ENCODE results near the gene CNGB1.
A peak's percentile ranks its signal among the peaks of the same experiment; 100 is the strongest.
"Not testable (repeated sequence)": the region's sequence is repeated elsewhere in the genome, so short reads cannot be mapped to it uniquely, and the experiment has no call there.

CNGB1 gene

DNA sequence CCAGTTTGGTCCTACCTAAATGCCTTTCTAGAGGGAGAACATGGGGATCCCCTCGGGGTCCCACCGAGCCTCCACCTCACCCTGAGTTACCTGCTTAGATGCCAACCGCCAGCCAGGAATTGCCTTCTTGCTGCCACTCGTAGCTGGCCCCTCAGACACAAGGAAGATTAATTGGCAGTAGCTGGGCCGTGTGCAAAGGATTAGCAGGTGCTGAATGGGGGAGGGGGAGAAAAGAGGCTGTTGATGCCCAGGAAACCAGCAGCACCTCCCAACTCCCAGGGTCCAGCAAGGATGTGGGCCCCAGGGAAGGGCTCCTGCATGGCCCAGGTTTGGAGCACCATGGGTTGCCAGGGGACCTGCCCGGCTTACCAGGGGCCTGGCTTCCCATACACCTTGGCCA, at the start of gene CNGB1:
CNGB1 (minus strand) TSS at position 159 of the 400 bp plus-strand sequence. CDS start 3,842 bp downstream, outside the sequence.
- no peak for DNase-seq (ENCODE audit: low read depth in 2 of 2)

DNA sequence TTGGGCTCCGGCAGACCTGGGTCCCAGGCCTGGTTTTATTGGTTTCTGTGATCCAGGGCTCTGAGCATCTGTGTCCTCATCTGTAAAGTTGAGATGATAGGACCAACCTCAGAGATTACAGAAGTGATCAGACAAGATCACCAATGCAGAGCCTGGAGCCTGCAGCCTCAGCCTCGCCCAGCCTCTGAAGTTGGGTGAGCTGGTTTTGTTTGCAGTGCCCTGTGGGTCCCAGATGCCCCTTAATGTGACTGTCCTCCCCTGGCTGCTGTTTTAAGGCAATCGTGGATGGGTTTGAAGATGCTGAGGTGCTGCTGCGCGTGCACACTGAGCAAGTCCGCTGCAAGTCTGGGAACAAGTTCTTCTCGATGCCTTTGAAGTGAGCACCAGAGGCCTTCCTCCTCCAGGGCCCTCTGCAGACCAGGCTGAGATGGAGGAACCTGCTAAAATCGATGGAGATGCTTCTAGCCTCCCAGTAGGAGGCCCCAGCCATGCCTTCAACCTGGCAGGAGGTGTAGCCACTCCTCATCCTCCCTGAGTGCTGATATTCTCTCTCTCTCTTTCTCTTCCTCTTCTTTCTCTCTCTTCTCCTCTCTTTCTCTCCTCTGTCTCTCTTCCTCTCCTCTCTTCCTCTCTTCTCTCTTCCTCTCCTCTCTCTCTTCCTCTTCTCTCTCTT, 49.1 kb upstream of the CNGB1 start:
- DNase-seq (ENCODE audit: low read depth in 2 of 2), result no peak

GRCh38 chr16:58018803-58019202, 47.9 kb upstream of the CNGB1 start:
- DNase-seq (ENCODE audit: low read depth in 2 of 2), result no peak

DNA sequence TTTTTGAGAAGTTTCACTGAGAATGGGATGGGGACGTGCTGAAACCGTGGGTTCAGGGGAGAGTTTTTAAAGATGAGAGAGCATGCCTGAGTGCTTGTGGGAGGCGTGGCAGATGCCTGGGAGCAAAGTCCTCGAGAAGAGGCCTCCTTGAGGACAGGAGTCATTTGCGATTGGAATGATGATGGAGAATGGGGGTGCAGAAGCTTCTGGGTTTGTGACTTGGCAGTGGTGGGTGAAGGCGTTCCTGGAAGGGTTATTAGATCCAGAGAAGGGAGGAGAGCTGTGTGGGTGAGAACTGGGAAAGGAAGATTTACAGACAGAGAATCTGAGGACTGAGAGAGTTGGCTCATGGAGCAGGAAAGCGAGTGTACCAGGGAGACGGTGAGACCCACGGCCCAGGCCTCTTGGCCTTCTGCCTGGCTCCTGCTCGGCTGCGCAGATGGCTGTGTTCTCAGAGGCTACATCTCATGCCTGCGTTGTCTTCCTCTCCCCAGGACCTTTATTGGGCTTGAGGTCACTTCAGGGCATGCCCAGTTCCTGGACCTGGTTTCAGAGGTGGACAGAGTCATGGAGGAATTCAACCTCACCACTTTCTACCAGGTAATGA, 46.0 kb upstream of the CNGB1 start:
- DNase-seq (ENCODE audit: low read depth in 2 of 2), result no peak

GRCh38 chr16:58013201-58013956, 42.5 kb upstream of the CNGB1 start:
- no peak for DNase-seq (ENCODE audit: low read depth in 2 of 2)

- DNase-seq (ENCODE audit: low read depth in 2 of 2), result no peak
Observed at GRCh38 chr16:58012481-58012880, 41.6 kb upstream of the CNGB1 start.

DNA sequence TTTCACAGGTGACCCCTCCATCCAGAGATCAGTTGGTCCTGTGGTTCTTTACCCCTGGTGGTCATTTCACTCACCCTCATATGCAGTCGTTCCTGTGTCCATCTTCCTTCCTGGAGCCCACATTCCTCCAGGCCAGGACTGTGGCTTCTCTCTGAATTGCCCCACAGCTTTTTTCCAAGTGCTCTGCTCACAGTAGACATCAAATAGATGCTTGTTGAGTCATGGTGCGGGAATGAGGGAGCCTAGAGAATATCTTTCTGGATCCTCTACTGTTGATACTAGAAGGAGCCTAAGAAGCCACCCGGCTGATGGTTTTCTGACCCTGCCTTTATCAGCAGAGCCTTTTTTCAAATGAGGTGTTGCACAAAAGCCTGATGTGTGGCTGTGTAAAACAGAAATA, 40.7 kb upstream of the CNGB1 start:
- DNase-seq (ENCODE audit: low read depth in 2 of 2), result no peak

GRCh38 chr16:58010886-58011285, 40.0 kb upstream of the CNGB1 start:
- DNase-seq (ENCODE audit: low read depth in 2 of 2), result no peak

DNA sequence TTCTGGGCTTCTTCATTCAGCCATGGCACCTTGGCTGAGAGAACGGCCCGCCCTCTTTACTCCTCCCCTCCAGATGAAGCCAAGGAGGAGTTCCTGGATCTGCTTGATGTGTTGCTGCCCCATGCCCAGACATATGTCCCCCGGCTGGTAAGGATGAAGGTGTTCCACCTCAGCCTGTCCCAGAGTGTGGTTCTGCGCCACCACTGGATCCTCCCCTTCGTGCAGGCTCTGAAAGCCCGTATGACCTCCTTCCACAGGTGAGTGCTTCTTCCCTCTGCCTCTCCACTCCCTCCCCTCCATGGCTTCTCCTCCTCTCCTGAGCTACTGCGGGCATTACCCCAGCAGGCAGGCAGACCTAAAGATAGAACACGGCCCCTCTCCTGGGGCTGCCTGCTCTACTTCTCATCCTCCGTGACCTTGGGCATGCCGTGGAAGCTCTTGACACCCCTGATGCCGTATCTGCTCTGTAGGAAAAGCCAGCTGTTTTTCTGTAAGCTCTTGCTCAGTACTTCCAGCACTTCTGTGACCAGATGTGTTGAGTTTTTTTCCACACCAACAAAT, 39.0 kb upstream of the CNGB1 start:
- no peak for DNase-seq (ENCODE audit: low read depth in 2 of 2)

DNA sequence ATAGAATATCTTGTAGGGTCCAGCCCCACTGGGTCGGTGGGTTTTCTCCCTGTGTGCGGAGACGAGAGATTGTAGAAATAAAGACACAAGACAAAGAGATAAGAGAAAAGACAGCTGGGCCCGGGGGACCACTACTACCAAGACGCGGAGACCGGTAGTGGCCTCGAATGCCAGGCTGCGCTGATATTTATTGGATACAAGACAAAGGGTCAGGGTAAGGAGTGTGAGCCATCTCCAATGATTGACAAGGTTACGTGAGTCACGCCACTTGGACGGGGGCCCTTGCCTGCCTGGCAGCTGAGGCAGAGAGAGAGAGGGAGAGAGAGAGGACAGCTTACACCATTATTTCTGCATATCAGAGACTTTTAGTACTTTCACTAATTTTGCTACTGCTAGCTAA, 33.8 kb upstream of the CNGB1 start:
- not testable (repeated sequence) for DNase-seq (ENCODE audit: low read depth in 2 of 2)

DNA sequence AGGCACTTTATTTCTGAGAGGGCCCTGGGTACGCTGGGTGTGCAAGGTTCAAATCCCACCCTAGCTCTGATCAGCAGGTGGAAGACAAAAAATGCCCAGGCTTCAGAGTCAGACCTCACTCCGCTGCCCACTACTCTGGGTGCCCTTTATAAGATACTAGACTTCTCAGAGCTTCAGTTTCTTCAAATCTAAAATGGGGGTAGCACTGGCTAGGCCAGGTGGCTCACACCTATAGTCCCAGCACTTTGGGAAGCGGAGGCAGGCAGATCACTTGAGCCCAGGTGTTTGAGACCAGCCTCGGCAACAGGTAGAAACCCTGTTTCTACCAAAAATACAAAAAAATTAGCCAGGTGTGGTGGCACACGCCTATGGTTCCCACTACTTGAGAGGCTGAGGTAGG, 32.0 kb upstream of the CNGB1 start:
- no peak for DNase-seq (ENCODE audit: low read depth in 2 of 2)

GRCh38 chr16:58002416-58002800, 31.5 kb upstream of the CNGB1 start:
- DNase-seq (ENCODE audit: low read depth in 2 of 2), result no peak

DNA sequence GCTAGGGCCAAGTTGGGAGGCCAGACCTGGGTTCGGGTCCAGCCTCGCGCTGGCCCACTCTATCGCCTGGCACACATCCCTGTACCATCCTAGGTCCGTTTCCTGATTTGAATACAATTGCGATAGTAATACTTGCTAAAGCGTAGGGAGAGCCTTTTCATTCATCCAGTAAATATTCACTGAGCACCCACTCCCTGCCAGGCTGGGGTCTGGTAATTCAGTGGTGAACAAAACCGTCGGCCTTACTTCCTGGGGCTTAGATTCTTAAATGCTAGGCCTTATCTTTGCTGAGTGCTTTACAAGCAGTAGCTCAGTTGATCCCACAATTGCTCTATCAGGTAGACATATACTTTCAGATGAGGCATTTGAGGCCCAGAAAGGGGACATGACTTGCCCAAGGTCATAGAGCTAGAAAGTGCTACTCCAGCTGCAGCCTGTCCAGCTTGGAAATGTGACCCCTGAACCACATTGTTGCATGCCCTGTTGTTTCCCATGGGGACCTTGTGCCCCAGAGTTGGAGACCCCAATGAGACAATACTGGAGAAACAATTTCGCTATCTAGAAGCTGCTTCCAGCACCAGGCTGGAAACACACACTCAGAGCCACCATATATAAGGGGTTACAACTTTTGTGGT, 31.0 kb upstream of the CNGB1 start:
- no peak for DNase-seq (ENCODE audit: low read depth in 2 of 2)

DNA sequence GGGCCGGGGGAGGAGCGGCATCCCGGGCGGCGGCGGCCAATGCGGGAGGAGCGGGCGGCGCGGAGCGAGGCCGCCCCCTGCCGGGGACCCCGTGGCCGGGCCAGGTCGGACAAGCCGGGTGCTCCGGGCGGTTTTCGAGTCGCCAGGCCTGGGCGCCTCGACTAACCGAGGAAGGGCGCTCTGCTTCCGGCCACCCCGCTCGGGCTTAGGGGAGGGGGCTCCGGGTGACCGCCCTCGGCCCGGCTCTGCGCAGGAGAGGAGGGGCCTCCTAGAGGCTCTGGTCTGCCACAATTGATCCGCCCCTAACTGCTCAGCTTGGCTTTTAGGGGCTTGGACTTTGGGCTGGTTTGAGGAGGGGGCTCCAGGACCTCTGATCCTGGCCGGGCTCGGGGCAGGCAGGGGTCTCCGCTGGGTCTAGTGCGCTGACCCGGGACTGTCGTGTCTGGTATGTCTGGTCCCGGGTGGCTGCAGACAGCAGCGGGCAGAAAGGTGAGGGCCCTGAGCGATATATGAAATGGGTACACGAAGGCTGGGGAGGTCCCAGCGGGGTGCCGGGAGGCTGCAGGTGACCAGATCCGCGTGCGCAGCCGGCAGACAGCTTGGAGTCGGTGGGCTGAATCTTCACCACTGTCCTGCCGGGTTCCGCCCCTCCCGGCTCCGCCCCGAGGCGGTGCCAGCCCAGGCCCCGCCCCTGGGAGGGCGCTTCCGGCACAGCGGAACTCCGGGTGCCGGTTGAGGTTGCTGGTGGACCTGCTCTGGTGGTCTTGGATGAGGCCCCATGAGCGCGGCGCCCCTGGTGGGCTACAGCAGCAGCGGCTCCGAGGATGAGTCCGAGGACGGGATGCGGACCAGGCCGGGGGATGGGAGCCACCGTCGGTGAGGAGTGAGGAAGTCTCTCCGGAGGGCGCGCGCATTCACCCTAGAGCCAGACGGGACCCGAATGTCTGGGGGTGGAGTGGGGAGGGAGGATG, 30.1 kb upstream of the CNGB1 start, which contains the start of gene USB1:
USB1 (plus strand) TSS at position 702 of the 971 bp plus-strand sequence; CDS start at position 779, 77 bp downstream.
- DNase-seq (ENCODE audit: low read depth in 2 of 2), result peak; percentile 75 to 80

GRCh38 chr16:57999971-58000705, 29.2 kb upstream of the CNGB1 start, which contains the start of gene ZNF319:
Gene ZNF319, minus strand, starts transcription at chr16:58000672. Its CDS starts 2,407 bp downstream, at chr16:57998265.
- peak in 1 of 2 donors; percentile 12 for DNase-seq (ENCODE audit: low read depth in 2 of 2)

DNA sequence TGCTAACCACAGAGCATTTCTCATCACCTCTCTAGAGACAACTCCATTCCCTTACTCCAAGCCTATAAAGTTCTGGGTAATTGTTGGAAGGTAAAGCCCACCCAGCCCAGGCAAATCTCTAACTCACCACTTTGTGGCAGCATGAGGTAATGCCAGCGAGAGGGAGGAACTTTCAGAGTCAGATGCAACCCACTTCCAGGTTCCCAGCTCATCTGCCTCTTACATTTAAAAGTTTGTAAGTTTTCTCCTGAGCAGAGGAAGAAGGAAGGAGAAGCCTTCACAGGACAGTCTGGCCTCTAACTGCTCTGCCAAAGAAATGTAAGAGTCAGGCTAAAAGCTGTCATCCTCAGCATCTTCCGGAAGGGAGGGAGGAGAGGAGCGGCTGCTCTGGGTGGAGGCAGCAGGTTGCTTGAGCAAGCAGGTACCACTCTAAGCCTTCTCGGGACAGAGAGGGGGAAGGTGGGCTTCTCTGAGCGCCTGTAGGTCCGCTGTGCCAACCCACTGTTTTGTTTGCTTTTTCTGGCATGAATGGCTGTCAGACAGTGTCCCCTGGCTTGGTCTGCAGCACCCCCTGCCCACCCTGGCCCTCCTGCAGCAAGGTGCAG, 28.5 kb upstream of the CNGB1 start:
- DNase-seq (ENCODE audit: low read depth in 2 of 2), result peak in 1 of 2 donors; percentile 20

- DNase-seq (ENCODE audit: low read depth in 2 of 2), result no peak
Observed at GRCh38 chr16:57998992-57999365, 28.1 kb upstream of the CNGB1 start.

GRCh38 chr16:57998486-57998885, 27.6 kb upstream of the CNGB1 start:
- DNase-seq (ENCODE audit: low read depth in 2 of 2), result peak; percentile 24 to 34

DNA sequence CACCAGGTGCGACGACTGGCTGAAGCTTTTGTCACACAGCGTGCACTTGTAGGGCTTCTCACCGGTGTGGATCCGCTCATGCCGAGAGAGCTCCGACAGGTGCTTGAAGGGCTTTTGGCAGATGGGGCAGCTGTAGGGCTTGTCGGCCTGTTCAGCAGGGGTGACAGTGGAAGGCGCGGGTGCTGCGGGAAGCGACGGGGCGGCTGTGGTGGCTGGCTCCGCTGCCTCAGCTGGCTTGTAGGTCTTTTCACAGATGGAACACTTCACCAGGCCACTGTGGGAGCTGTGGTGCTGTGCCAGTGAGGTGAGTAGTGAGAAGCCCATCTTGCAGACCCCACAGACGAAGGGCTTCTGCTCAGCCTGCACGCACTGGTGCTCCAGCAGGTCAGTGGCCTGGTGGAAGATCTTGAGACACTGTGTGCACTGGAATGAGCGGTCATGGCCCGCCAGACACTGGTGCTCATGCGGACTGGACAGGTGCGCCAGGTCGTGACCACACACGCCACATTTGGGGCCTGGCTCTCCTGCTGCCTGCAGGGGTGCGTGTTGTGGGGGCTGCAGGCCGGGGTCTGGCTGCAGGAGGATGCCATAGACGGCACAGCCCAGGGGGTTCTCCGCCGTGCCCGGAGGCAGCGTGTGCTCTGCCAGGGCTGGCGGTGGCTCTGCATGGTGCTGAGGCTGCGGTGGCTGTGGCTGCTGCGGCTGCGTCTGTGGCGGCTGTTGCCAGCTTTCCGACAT, 26.8 kb upstream of the CNGB1 start:
- DNase-seq (ENCODE audit: low read depth in 2 of 2), result no peak

All from stimulated activated CD4-positive, alpha-beta T cell treated with anti-CD3 and anti-CD28 coated beads, Interleukin-1b, Interleukin-23, amount 100 ng/mL, for 4 hours (primary cell).